ENCODE measurements around the gene PCDHB11.
"Not testable (repeated sequence)": the region's sequence is repeated elsewhere in the genome, so short reads cannot be mapped to it uniquely, and the experiment has no call there.

PCDHB11 gene

DNA sequence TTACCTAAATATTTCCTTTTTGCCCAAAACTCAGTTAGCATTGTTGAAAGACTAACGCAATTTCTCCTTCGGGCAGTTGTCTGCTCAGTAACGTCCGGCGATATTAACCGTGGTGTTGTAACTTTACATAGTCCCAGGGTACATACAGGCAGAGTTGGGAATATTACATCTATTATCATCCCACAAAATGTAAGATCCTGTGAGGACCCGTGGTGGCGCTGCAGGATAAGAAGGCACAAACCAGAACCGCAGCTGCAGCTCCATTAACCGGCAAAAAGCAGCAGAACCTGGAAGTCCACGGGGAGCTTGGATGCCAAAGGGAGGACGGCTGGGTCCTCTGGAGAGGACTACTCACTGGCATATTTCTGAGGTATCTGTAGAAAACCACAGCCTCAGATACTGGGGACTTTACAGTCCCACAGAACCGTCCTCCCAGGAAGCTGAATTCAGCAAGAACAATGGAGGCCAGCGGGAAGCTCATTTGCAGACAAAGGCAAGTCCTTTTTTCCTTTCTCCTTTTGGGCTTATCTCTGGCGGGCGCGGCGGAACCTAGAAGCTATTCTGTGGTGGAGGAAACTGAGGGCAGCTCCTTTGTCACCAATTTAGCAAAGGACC is 21.7 kb upstream of the PCDHB11 start, which contains the start of gene PCDHB8:
Gene PCDHB8 (plus strand): TSS at position 214 of the 615 bp plus-strand sequence. CDS start 245 bp downstream, at position 459.
- Mint-ChIP-seq H3K9me3 (peaks cover 18% of the 10 kb centered on the region), H3K27me3 (peaks cover 40% of the 10 kb centered on the region)
- not testable (repeated sequence) for H3K4me3 Mint-ChIP-seq; H3K27ac Mint-ChIP-seq; DNase-seq; H3K36me3 Mint-ChIP-seq (ENCODE audit: low read depth); H3K4me1 Mint-ChIP-seq (ENCODE audit: low read depth)

DNA sequence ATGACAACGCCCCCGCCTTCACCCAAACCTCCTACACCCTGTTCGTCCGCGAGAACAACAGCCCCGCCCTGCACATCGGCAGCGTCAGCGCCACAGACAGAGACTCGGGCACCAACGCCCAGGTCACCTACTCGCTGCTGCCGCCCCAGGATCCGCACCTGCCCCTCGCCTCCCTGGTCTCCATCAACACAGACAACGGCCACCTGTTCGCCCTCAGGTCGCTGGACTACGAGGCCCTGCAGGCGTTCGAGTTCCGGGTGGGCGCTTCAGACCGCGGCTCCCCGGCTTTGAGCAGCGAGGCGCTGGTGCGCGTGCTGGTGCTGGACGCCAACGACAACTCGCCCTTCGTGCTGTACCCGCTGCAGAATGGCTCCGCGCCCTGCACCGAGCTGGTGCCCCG is 20.1 kb upstream of the PCDHB11 start:
- peaks cover 18% of the 10 kb centered on the region for H3K9me3 Mint-ChIP-seq
- H3K4me1 Mint-ChIP-seq (ENCODE audit: low read depth); H3K27ac Mint-ChIP-seq; H3K4me3 Mint-ChIP-seq; H3K36me3 Mint-ChIP-seq (ENCODE audit: low read depth); DNase-seq: not testable (repeated sequence)
- H3K27me3 Mint-ChIP-seq: peaks cover 36% of the 10 kb centered on the region

DNA sequence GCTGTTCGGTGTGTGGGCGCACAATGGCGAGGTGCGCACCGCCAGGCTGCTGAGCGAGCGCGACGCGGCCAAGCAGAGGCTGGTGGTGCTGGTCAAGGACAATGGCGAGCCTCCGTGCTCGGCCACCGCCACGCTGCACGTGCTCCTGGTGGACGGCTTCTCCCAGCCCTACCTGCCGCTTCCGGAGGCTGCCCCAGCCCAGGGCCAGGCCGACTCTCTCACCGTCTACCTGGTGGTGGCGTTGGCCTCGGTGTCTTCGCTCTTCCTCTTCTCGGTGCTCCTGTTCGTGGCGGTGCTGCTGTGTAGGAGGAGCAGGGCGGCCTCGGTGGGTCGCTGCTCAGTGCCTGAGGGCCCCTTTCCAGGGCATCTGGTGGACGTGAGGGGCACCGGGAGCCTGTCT is 19.6 kb upstream of the PCDHB11 start:
- not testable (repeated sequence) for H3K4me3 Mint-ChIP-seq; H3K36me3 Mint-ChIP-seq (ENCODE audit: low read depth); DNase-seq; H3K4me1 Mint-ChIP-seq (ENCODE audit: low read depth); H3K27ac Mint-ChIP-seq
- H3K9me3 Mint-ChIP-seq: peaks cover 20% of the 10 kb centered on the region
- H3K27me3 Mint-ChIP-seq: peaks cover 41% of the 10 kb centered on the region

DNA sequence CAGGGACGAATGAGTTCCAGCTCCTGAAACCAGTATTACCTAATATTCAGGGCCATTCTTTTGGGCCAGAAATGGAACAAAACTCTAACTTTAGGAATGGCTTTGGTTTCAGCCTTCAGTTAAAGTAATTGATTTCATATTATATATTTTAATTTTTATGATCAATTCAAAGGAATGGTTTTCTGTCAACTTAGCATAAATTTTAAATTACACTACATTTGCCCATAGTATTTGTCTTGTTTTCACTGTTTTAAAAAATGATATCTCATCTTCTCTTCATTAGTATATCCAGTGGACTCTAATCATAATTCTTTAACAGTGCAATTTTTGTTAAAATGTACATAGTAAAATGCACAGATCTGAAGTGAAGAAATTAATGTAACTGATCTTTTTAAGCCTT is 19.1 kb upstream of the PCDHB11 start:
- peaks cover 17% of the 10 kb centered on the region for H3K9me3 Mint-ChIP-seq
- peaks cover 6% of the 10 kb centered on the region for H3K36me3 Mint-ChIP-seq (ENCODE audit: low read depth)
- no peaks in the 10 kb centered on the region for H3K4me1 Mint-ChIP-seq (ENCODE audit: low read depth)
- H3K4me3 Mint-ChIP-seq: no peak overlapping the region
- no peak overlapping the region for H3K27ac Mint-ChIP-seq
- peaks cover 45% of the 10 kb centered on the region for H3K27me3 Mint-ChIP-seq
- no peak for DNase-seq

DNA sequence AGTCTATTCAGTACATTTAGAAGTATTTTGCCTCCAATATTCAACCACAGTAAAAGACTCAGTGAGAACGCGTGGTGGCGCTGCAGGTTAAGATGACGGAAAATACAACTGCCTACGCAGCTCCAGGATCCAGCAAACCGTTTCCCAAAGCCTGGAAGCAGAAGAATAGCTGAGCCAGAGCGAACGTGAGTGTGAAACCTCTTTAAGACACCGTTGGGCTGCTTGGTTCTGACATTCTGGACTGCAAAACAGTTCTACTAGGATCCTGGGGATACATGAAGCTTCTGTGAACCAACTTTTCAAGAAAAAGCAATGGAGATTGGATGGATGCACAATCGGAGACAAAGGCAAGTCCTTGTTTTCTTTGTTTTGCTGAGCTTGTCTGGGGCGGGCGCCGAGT is 17.2 kb upstream of the PCDHB11 start, which contains the start of gene PCDHB16:
Gene PCDHB16 (plus strand): TSS at position 140 of the 400 bp plus-strand sequence. CDS start 173 bp downstream, at position 313.
- Mint-ChIP-seq H3K27ac (no peak within 1 kb of the TSS), H3K36me3 (ENCODE audit: low read depth) (peaks cover 6% of the 10 kb centered on the region), H3K4me1 (ENCODE audit: low read depth) (peaks cover 3% of the 10 kb centered on the region), H3K4me3 (no peak within 1 kb of the TSS), H3K27me3 (peaks cover 61% of the 10 kb centered on the region), H3K9me3 (peaks cover 17% of the 10 kb centered on the region)
- no peak for DNase-seq

DNA sequence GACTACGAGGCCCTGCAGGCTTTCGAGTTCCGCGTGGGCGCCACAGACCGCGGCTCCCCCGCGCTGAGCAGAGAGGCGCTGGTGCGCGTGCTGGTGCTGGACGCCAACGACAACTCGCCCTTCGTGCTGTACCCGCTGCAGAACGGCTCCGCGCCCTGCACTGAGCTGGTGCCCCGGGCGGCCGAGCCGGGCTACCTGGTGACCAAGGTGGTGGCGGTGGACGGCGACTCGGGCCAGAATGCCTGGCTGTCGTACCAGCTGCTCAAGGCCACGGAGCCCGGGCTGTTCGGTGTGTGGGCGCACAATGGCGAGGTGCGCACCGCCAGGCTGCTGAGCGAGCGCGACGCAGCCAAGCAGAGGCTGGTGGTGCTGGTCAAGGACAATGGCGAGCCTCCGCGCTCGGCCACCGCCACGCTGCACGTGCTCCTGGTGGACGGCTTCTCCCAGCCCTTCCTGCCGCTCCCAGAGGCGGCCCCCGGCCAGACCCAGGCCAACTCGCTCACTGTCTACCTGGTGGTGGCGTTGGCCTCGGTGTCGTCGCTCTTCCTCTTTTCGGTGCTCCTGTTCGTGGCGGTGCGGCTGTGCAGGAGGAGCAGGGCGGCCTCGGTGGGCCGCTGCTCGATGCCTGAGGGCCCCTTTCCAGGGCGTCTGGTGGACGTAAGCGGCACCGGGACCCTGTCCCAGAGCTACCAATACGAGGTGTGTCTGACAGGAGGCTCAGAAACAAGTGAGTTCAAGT is 15.1 kb upstream of the PCDHB11 start:
- Mint-ChIP-seq H3K9me3 (peaks cover 24% of the 10 kb centered on the region), H3K36me3 (ENCODE audit: low read depth) (peaks cover 11% of the 10 kb centered on the region), H3K27me3 (peaks cover 76% of the 10 kb centered on the region)
- H3K27ac Mint-ChIP-seq; H3K4me3 Mint-ChIP-seq; DNase-seq; H3K4me1 Mint-ChIP-seq (ENCODE audit: low read depth): not testable (repeated sequence)

DNA sequence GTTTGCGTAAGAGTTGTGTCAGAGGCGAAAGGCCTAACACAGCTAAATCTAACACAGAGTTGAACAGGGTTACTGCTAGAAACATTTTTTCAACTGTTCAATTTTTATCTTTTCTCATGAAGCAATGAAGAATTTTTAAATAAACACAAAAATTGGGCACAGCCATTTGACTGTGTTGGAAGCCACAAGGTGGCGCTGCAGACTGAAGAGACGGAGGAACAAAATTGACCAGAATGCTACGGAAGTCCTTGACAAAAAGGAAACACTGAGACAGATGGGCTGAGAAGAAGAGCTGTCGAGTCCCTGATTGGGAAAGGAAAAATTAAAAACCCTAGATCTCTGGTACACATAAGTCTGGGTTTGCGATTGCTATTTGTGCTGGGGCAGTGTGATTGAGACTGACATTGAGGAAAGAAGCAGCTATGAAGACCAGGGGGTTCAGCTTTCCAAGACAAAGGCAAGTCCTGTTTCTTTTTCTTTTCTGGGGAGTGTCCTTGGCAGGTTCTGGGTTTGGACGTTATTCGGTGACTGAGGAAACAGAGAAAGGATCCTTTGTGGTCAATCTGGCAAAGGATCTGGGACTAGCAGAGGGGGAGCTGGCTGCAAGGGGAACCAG is 12.4 kb upstream of the PCDHB11 start, which contains the start of gene PCDHB9:
Gene PCDHB9 (plus strand): TSS at position 265 of the 616 bp plus-strand sequence. CDS start 158 bp downstream, at position 423.
- H3K27ac Mint-ChIP-seq: no peak within 1 kb of the TSS
- peaks cover 3% of the 10 kb centered on the region for H3K4me1 Mint-ChIP-seq (ENCODE audit: low read depth)
- H3K4me3 Mint-ChIP-seq: no peak within 1 kb of the TSS
- peaks cover 27% of the 10 kb centered on the region for H3K9me3 Mint-ChIP-seq
- peaks cover 13% of the 10 kb centered on the region for H3K36me3 Mint-ChIP-seq (ENCODE audit: low read depth)
- H3K27me3 Mint-ChIP-seq: peaks cover 83% of the 10 kb centered on the region
- no peak for DNase-seq

DNA sequence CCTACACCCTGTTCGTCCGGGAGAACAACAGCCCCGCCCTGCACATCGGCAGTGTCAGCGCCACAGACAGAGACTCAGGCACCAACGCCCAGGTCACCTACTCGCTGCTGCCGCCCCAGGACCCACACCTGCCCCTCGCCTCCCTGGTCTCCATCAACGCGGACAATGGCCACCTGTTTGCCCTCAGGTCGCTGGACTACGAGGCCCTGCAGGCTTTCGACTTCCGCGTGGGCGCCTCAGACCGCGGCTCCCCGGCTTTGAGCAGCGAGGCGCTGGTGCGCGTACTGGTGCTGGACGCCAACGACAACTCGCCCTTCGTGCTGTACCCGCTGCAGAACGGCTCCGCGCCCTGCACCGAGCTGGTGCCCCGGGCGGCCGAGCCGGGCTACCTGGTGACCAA is 10.7 kb upstream of the PCDHB11 start:
- not testable (repeated sequence) for H3K27ac Mint-ChIP-seq; H3K4me3 Mint-ChIP-seq; H3K4me1 Mint-ChIP-seq (ENCODE audit: low read depth); DNase-seq
- Mint-ChIP-seq H3K36me3 (ENCODE audit: low read depth) (peaks cover 14% of the 10 kb centered on the region), H3K9me3 (peaks cover 29% of the 10 kb centered on the region), H3K27me3 (peaks cover 82% of the 10 kb centered on the region)

DNA sequence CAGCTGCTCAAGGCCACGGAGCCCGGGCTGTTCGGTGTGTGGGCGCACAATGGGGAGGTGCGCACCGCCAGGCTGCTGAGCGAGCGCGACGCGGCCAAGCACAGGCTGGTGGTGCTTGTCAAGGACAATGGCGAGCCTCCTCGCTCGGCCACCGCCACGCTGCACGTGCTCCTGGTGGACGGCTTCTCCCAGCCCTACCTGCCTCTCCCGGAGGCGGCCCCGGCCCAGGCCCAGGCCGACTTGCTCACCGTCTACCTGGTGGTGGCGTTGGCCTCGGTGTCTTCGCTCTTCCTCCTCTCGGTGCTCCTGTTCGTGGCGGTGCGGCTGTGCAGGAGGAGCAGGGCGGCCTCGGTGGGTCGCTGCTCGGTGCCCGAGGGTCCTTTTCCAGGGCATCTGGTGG is 10.3 kb upstream of the PCDHB11 start:
- not testable (repeated sequence) for DNase-seq; H3K4me1 Mint-ChIP-seq (ENCODE audit: low read depth); H3K27ac Mint-ChIP-seq; H3K4me3 Mint-ChIP-seq
- Mint-ChIP-seq H3K36me3 (ENCODE audit: low read depth) (peaks cover 14% of the 10 kb centered on the region), H3K9me3 (peaks cover 29% of the 10 kb centered on the region), H3K27me3 (peaks cover 82% of the 10 kb centered on the region)

DNA sequence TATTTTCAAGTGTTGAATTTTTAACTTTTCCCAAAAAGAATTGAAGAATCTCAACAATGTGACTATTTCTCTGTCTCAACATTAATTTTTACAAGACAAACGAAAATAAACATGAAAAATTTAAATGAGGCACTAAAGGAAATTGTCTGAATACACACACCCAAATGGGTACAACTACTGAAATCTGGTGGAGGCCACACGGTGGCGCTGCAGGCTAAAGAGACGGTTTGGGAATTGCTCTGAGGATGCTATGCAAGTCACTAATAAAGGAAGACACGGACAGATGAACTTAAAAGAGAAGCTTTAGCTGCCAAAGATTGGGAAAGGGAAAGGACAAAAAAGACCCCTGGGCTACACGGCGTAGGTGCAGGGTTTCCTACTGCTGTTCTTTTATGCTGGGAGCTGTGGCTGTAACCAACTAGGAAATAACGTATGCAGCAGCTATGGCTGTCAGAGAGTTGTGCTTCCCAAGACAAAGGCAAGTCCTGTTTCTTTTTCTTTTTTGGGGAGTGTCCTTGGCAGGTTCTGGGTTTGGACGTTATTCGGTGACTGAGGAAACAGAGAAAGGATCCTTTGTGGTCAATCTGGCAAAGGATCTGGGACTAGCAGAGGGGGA is 7.2 kb upstream of the PCDHB11 start, which contains the start of gene PCDHB10:
Gene PCDHB10 (plus strand): TSS at position 244 of the 616 bp plus-strand sequence. CDS start 200 bp downstream, at position 444.
- Mint-ChIP-seq H3K36me3 (ENCODE audit: low read depth) (peaks cover 14% of the 10 kb centered on the region), H3K4me3 (no peak within 1 kb of the TSS), H3K4me1 (ENCODE audit: low read depth) (no peaks in the 10 kb centered on the region), H3K27me3 (peaks cover 67% of the 10 kb centered on the region), H3K9me3 (peaks cover 40% of the 10 kb centered on the region), H3K27ac (no peak within 1 kb of the TSS)
- no peak for DNase-seq

DNA sequence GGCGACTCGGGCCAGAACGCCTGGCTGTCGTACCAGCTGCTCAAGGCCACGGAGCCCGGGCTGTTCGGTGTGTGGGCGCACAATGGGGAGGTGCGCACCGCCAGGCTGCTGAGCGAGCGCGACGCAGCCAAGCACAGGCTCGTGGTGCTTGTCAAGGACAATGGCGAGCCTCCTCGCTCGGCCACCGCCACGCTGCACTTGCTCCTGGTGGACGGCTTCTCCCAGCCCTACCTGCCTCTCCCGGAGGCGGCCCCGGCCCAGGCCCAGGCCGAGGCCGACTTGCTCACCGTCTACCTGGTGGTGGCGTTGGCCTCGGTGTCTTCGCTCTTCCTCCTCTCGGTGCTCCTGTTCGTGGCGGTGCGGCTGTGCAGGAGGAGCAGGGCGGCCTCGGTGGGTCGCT is 5.1 kb upstream of the PCDHB11 start:
- Mint-ChIP-seq H3K9me3 (peaks cover 39% of the 10 kb centered on the region), H3K27me3 (peaks cover 69% of the 10 kb centered on the region)
- not testable (repeated sequence) for H3K4me1 Mint-ChIP-seq (ENCODE audit: low read depth); H3K36me3 Mint-ChIP-seq (ENCODE audit: low read depth); DNase-seq; H3K27ac Mint-ChIP-seq; H3K4me3 Mint-ChIP-seq

DNA sequence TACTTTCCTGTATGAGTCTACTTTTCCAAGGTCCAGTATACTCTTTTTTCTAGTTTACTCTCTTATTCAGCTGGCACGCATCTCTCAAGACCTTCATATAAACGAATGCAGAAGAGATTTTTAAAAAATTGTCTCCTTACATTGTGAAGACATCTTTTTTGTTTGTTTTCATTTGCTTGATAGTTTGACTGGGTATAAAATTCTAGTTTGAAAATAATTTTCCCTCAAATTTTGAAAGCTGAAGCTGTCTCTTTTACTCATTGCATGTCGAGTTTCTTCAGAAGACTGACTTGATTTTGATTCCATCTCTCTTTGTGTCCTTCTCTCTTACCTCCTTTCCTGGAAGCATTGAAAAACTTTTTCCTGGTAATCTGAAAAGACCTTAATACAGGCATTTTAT is 3.1 kb upstream of the PCDHB11 start:
- H3K27ac Mint-ChIP-seq: no peak overlapping the region
- peaks cover 69% of the 10 kb centered on the region for H3K27me3 Mint-ChIP-seq
- DNase-seq: no peak
- no peaks in the 10 kb centered on the region for H3K4me1 Mint-ChIP-seq (ENCODE audit: low read depth)
- peaks cover 7% of the 10 kb centered on the region for H3K36me3 Mint-ChIP-seq (ENCODE audit: low read depth)
- H3K9me3 Mint-ChIP-seq: peaks cover 44% of the 10 kb centered on the region
- no peak overlapping the region for H3K4me3 Mint-ChIP-seq

DNA sequence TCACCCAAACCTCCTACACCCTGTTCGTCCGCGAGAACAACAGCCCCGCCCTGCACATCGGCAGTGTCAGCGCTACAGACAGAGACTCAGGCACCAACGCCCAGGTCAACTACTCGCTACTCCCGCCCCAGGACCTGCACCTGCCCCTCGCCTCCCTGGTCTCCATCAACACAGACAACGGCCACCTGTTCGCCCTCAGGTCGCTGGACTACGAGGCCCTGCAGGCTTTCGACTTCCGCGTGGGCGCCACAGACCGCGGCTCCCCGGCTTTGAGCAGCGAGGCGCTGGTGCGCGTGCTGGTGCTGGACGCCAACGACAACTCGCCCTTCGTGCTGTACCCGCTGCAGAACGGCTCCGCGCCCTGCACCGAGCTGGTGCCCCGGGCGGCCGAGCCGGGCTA is 1.7 kb downstream of the PCDHB11 start:
- not testable (repeated sequence) for H3K36me3 Mint-ChIP-seq (ENCODE audit: low read depth); H3K4me1 Mint-ChIP-seq (ENCODE audit: low read depth); H3K4me3 Mint-ChIP-seq; H3K27ac Mint-ChIP-seq; DNase-seq
- peaks cover 60% of the 10 kb centered on the region for H3K27me3 Mint-ChIP-seq
- peaks cover 25% of the 10 kb centered on the region for H3K9me3 Mint-ChIP-seq

DNA sequence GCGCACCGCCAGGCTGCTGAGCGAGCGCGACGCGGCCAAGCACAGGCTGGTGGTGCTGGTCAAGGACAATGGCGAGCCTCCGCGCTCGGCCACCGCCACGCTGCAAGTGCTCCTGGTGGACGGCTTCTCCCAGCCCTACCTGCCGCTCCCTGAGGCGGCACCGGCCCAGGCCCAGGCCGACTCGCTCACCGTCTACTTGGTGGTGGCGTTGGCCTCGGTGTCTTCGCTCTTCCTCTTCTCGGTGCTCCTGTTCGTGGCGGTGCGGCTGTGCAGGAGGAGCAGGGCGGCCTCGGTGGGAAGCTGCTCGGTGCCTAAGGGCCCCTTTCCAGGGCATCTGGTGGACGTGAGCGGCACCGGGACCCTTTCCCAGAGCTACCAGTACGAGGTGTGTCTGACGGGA is 2.2 kb downstream of the PCDHB11 start:
- H3K4me3 Mint-ChIP-seq; DNase-seq; H3K36me3 Mint-ChIP-seq (ENCODE audit: low read depth); H3K4me1 Mint-ChIP-seq (ENCODE audit: low read depth); H3K27ac Mint-ChIP-seq: not testable (repeated sequence)
- Mint-ChIP-seq H3K9me3 (peaks cover 20% of the 10 kb centered on the region), H3K27me3 (peaks cover 59% of the 10 kb centered on the region)

Data from activated T-cell treated with anti-CD3 and anti-CD28 coated beads, Interleukin-2, amount 50 U/mL, for 24 hours (primary cell).